Measurements from ENCODE around the gene CSRP3. TPM values are rescaled to one million over a fixed set of nuclear protein-coding genes. Genes with fewer than 3 reads are reported as not detected.
"Not testable (repeated sequence)": the region's sequence is repeated elsewhere in the genome, so short reads cannot be mapped to it uniquely, and the experiment has no call there.

Gene CSRP3
- total and polyA plus RNA-seq, 8 donors: 0.15 to 1.7 (median 0.31) TPM; not detected in 5

- no peak for DNase-seq
- 90 to 99% (median 97%) methylated on average over 2 of the region's 2 CpGs for WGBS, 5 donors
- H3K27ac ChIP-seq: no peak overlapping the region
- H3K4me1 ChIP-seq: no peaks in the 10 kb centered on the region
- intact Hi-C loops (cut with DNase I; ENCODE audit: low total_unique reads): no loop called here
- H3K27me3 ChIP-seq: no peaks in the 10 kb centered on the region
- peaks cover 4 to 74% (median 59%) of the 10 kb centered on the region in 4 donors for H3K36me3 ChIP-seq
- TF ChIP-seq POLR2AphosphoS5 (IDR thresholded peaks at IDR 0.05): no peak
- TF ChIP-seq EP300 (IDR thresholded peaks at IDR 0.05): no peak
- TF ChIP-seq POLR2A (IDR thresholded peaks at IDR 0.05): no peak
- TF ChIP-seq CTCF (IDR thresholded peaks at IDR 0.05): no peak
- no peak overlapping the region for H3K4me3 ChIP-seq
- no peaks in the 10 kb centered on the region for H3K9me3 ChIP-seq
Measured at GRCh38 chr11:19161651-19162050, 40.1 kb downstream of the CSRP3 start.

GRCh38 chr11:19160847-19161246, 40.9 kb downstream of the CSRP3 start:
- peaks cover 4 to 73% (median 55%) of the 10 kb centered on the region in 4 donors for H3K36me3 ChIP-seq
- no peaks in the 10 kb centered on the region for H3K9me3 ChIP-seq
- TF ChIP-seq CTCF (IDR thresholded peaks at IDR 0.05) (no peak), EP300 (IDR thresholded peaks at IDR 0.05) (no peak), POLR2AphosphoS5 (IDR thresholded peaks at IDR 0.05) (no peak), POLR2A (IDR thresholded peaks at IDR 0.05) (no peak)
- no peaks in the 10 kb centered on the region for H3K27me3 ChIP-seq
- DNase-seq: peak in 1 of 2 donors; percentile 26
- H3K4me1 ChIP-seq: no peaks in the 10 kb centered on the region
- 53 to 76% (median 65%) methylated on average over 6 of the region's 6 CpGs for WGBS, 5 donors
- no peak overlapping the region for H3K27ac ChIP-seq
- no peak overlapping the region for H3K4me3 ChIP-seq
- intact Hi-C loops (cut with DNase I; ENCODE audit: low total_unique reads): no loop called here

GRCh38 chr11:19156892-19157291, 44.9 kb downstream of the CSRP3 start:
- H3K4me1 ChIP-seq: no peaks in the 10 kb centered on the region
- 51 to 72% (median 55%) methylated on average over 3 of the region's 3 CpGs for WGBS, 5 donors
- no peaks in the 10 kb centered on the region for H3K27me3 ChIP-seq
- no peak for DNase-seq
- TF ChIP-seq EP300 (IDR thresholded peaks at IDR 0.05) (no peak), CTCF (IDR thresholded peaks at IDR 0.05) (no peak), POLR2AphosphoS5 (IDR thresholded peaks at IDR 0.05) (no peak), POLR2A (IDR thresholded peaks at IDR 0.05) (no peak)
- H3K27ac ChIP-seq: no peak overlapping the region
- intact Hi-C loops (cut with DNase I; ENCODE audit: low total_unique reads): no loop called here
- no peak overlapping the region for H3K4me3 ChIP-seq
- H3K9me3 ChIP-seq: no peaks in the 10 kb centered on the region
- H3K36me3 ChIP-seq: peaks cover 2 to 88% (median 69%) of the 10 kb centered on the region in 4 donors

GRCh38 chr11:19145319-19145718, 56.5 kb downstream of the CSRP3 start:
- DNase-seq: no peak
- Histone ChIP-seq H3K27me3 (no peaks in the 10 kb centered on the region), H3K36me3 (peaks cover 0 to 39% (median 33%) of the 10 kb centered on the region in 4 donors), H3K4me1 (no peaks in the 10 kb centered on the region), H3K27ac (no peak overlapping the region), H3K9me3 (no peaks in the 10 kb centered on the region), H3K4me3 (no peak overlapping the region)
- WGBS, 5 donors: 61 to 74% (median 67%) methylated on average over 3 of the region's 3 CpGs
- TF ChIP-seq CTCF (IDR thresholded peaks at IDR 0.05) (no peak), EP300 (IDR thresholded peaks at IDR 0.05) (no peak), POLR2A (IDR thresholded peaks at IDR 0.05) (no peak), POLR2AphosphoS5 (IDR thresholded peaks at IDR 0.05) (no peak)
- intact Hi-C loops (cut with DNase I; ENCODE audit: low total_unique reads): no loop called here

- H3K27me3 ChIP-seq; H3K9me3 ChIP-seq; intact Hi-C loops (cut with DNase I; ENCODE audit: low total_unique reads); H3K27ac ChIP-seq; H3K4me1 ChIP-seq; DNase-seq; H3K4me3 ChIP-seq: not testable (repeated sequence)
- WGBS, 5 donors: 98 to 99% (median 98%) methylated on average over 4 of the region's 4 CpGs
- H3K36me3 ChIP-seq: peaks cover 0 to 24% (median 7%) of the 10 kb centered on the region in 4 donors
Measured at GRCh38 chr11:19136884-19137283, 64.9 kb downstream of the CSRP3 start.

Measured in stomach (tissue), 9 donors.